Hematopoietic multipotent progenitor cell treated with erythropoietin and hydrocortisone succinate and interleukin-3 and kit ligand, for 4 days (in vitro differentiated cells): ENCODE measurements around the gene BTD.

Experiments used
- DNase-seq: peaks from one replicate; pipeline ENCODE4 v3.0.0-alpha.2; 2015

Gene BTD

DNA sequence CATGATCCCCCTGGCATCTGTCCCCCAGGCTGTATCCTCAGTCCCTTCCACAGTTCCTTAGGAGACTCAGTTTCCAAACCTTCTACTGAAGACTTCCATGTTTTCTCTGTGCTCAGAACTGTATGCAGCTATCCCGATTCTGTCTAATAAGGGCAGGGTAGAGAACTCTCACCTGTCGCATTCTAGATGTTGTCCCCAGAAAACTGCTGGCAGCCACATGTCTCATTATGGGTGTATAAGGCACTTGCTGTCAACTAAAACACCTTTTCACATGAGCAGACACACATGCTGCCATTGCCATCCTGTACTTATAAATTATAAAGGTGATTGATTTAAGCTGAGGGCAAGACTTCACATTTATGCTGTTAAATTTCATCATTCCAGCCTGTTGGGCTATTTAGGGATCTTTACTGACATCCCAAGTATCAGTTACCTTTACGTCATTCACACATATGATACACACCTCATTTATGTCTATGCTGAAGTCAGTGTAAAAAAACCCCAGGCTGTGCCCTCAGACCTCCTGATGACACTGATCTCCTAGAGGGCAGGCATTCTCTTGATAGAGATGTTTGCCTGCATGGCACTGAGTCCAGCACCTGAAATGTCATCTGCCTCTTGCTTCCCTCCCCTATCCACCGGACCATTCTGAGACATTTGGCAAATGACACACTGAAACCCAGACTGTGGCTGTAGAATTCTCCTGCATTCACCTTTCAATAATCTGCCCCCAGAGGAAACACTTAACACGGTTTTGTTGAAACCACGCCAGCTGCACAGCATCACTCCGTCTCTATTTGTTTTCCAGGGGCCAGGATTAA lies 35.8 kb downstream of the BTD start:
- no peak for DNase-seq

DNA sequence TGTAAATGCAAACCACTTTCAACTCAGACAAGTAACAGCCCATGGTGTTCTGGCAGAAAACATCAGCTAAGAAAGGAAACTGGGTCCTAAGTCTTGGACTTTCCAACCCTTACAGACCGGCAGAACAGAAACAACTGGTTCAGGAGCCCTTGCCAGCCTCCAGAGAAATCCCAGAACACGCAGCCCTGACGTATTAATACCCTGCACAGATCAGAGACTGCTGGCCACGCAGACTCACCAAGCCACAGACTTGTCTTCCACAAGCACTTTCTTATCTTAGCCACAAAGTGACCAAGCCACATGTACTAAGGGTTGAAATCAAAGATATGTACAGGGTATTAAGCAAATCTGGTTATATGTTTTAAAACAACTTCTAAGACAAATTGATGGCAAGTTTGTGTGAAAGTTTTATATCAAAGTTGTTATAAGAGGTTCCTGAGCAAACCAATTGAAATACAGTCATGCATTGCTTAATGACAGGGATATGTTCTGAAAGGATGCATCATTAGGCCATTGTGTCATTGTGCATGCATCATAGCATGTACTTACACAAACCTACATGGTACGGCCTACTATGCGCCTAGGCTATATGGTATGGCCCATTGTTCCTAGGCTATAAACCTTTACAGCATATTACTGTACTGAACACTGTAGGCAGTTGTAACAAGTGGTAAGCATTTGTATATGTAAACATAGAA lies 36.8 kb downstream of the BTD start:
- peak; percentile 39 for DNase-seq

DNA sequence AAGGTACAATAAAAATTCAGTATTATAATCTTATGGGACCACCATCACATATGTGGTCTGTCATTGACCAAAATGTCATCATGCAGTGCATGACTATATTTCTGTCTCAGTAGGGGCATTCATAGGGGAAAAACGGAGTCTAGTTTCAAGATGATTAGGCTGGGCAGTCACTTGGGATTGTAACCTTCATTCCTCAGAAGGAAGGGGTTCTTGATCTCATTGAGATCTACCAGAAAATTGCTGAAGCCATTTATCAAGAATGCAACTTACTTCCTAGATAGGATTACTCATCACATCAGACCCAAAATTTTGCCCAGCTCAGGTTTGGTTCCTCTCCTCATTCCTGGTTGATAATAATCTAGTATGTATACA lies 37.3 kb downstream of the BTD start:
- DNase-seq, result no peak

DNA sequence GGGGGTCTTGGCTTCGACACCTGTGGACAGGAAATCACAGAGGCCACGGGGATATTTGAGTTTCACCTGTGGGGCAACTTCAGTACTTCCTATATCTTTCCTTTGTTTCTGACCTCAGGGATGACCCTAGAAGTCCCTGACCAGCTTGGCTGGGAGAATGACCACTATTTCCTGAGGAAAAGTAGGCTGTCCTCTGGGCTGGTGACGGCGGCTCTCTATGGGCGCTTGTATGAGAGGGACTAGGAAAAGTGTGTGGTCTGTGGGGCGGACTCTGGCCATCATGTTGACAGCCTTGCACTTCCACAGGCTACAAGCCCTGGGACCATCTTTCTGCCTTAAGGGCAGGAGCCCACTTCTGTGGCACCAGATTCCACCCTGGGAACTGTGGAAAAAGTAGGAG lies 43.7 kb downstream of the BTD start:
- DNase-seq, result no peak

DNA sequence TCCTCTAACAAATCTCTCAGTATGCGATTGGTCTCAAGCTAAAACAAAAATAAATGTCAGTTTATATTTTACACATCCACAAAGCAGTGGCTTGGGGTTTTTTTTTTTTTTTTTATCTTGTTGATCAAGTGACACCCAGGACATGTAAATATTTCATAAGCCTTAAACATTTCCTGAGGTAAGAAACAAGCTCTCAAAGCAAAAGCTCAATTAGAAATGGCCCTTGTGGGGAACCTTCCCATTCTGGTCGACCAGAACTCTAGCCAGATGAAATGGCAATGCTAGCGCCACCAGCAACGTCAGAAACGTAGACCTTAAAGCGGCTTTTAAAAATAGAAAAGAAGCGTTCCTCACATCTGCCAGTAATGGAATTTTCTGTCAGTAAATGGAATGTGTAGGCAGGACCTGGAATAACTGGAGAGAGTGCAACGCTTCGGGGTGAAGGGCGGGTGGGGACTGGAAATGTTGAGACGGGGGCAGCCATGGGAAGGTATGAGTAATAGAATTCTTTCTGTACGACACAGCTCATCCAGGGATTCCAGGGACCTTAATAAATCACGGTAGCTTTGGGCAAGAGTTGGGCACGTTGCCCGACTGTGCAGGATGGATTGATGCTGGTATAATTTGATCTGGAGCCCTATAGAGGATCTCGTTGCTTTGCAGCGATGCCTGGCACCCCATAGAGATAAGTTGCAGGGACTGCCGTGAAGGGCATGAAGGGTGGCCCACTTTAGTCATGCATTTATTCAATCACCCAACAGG lies 44.4 kb downstream of the BTD start:
- DNase-seq, result no peak

DNA sequence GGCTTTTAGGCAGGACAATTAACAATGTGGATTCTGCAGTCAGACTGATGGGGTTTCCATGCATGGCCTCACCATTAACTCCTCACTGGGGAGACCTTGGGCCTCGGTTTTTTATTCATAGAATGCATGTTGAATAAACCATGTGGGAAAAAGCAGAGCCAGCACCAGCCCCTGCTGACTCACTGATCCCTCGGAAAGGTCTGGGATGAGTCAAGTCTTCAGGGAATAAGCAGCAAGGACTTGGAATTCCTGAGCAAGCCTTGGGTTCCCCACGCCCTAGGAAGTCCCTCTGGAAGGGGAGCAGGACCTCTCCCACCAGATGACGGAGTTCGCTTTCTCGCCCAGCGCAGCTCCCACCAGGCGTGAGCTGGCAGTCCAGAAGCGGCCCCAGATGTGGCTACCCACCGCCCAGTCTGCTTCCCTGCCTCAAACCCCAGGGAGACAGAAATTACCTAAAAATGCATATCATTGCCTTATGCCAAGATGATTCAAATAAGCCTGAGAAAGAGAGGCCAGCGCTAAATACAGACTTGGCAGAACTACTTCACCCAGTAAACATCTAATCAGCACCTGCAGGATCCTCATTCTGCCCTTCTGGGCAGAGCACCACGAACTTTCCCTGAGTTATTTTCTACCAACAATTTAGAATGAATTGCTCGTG lies 45.4 kb downstream of the BTD start:
- no peak for DNase-seq

DNA sequence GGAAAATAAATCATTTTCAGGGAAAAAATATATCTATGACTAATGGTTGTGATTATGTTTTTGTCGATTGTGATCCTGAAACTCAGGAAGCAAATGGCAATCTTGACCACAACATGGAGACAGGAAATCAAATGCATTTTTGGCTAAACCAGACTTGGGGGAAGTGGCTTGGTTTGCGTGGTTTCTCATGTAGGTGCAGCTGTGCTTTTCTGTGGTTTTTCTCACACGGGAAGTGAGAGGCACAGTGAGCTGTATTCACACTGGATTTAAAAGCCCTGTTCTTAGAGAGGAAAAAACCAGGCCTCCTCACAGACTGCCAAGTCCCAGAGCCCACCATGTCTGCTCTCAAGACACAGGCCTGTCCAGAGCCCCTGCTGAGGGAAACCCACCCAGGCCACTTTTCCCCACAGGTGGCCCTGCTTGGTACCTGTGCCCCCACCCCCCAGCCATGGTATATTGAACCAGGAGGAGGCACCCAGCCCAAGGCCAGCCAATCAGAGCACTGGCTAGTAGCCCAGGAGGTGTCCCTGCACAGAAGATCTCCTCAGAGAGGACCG lies 46.1 kb downstream of the BTD start:
- DNase-seq, result peak; percentile 84

DNA sequence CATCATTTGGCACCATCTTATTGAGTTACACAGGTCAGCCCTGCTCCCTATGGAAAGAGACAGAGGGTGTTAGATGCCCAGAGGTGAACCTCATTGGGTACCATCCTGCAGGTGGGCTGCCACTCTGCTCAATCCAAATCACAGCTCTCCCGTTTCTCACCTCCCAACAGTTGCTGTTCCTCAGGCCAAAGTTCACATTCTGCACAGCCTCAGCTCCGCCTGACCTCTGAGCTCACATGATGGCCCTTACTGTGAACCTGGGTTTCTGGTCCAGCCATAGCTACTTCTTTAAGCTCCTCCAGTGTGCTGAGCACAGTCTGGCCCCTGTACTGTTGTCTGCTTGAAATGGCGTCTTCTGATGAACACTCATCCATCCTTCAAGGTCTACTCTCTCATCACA lies 47.8 kb downstream of the BTD start:
- DNase-seq, result no peak

DNA sequence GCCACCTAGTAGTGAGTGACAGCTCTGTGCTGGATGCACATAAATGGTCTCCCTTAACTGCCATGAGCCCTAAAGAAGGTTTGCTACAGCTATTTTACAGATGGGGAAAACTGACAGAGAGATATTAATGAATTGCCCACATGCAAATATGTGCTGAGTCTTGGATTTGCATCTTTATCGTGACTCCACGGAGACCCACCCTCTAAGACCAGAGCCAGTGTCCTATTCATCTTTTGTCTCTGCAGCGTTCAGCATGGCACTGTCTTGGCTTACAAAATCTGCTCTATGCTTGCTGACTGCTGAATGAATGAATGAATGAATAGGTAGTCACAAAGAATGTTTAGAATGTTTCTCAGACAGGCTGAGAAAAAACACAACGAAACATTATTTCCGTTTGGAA lies 48.3 kb downstream of the BTD start:
- DNase-seq, result no peak

DNA sequence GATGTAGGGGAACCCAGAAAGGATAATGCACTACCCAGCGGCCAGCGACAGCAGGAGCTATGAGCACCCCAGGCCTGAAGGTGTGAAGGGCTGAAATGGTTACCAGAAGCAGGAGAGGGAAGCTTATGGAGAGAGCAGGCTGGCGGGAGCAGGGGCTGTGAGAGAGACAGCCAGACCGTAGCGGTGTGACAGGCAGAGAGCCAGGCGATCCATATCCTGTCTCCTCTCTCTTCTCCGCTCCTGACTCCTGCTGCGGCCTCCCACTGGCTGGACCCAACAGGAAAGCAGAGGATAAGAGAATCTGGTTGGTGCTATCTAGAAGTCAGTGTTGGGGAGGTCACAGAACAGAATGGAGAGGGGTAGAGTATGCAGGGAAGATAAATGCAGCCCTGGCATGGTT lies 49.9 kb downstream of the BTD start:
- DNase-seq, result no peak

DNA sequence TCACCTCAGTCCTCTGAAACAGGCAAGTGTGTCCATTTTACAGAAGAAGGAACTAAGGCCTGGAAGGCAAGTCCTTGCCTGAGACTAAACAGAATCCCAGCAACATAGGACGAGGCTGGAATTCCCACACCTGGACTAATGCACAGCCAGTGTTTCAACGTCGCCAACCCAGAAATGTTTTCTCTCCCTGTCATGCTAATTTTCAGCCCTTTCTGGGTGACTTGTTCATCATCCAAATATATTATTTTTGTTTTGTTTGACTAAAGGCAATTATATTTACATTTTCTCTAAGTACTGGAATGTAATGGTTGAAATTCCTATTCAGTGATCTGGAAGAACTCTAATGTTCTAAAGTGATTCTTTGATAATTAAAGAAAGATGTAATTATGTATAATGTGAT lies 51.8 kb downstream of the BTD start:
- no peak for DNase-seq

DNA sequence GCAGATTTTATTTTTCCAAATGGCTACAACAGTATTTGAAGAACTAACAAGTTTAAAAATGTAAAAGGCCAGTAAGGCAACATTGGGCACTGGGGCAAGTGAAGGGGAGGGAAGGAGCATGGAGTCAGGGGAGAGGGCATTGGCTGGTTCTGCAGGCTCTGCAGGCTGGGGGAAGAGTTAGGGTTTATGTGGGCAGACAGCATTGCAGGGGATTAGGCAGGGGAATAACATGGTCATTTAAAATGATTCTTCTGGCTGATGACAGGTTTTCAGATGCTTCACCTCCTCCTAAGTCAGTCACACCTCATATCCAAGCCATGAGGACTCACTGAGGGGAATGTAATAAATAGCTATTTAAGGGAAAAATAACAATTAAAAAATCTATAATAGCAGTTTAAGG lies 52.6 kb downstream of the BTD start:
- no peak for DNase-seq

DNA sequence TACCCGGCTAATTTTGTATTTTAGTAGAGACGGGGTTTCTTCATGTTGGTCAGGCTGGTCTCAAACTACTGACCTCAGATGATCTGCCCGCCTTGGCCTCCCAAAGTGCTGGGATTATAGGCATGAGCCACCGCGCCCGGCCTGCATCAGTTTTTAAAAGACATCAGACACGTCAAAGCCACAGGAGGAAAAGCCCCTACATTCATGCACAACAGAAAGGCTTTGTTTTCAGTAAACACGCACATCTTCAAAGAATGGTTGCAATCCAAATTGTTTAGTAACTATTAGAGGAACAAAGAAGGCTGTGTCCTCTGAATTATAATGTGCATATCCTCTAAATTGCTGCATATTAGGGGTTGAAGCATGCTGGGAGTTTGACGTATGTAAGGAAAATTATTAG lies 53.3 kb downstream of the BTD start:
- DNase-seq, result no peak

DNA sequence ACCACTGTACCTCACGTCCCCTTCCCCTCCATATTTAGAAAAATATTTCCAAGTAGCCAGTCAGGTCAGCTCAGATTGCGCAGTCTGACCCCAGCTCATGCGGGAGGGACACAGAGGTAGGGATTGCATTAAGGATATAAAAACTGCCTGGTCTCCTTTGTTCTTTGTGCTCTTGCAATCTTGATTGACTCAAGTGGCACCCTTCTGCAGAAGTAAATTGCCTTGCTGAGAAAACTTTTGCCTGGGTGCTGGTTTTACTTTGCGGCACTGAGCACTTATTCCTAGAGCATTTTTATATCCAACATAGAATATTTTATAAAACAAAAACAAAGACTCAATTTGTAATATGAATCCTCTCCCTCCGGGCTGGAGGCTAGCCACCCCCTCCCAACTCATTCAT lies 54.8 kb downstream of the BTD start:
- DNase-seq, result no peak

DNA sequence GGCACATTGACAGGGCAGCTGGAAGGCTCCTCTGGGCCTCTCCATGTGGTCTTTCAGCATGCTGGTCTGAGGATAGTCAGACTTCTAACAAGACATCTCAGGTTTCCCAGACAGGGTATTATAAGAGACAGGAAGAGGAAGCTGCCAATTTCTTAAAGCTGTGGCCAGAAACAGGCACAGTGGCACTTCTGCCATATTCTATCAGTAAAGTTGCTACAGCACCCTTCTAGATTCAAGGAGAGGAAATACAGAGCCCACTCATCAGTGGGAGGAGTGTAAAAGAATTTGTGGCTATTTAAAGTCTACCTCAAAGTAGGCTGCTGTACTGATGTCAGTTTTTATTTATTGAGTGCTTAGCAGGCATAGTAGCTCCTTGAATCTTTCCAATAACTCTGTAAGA lies 55.5 kb downstream of the BTD start:
- no peak for DNase-seq

DNA sequence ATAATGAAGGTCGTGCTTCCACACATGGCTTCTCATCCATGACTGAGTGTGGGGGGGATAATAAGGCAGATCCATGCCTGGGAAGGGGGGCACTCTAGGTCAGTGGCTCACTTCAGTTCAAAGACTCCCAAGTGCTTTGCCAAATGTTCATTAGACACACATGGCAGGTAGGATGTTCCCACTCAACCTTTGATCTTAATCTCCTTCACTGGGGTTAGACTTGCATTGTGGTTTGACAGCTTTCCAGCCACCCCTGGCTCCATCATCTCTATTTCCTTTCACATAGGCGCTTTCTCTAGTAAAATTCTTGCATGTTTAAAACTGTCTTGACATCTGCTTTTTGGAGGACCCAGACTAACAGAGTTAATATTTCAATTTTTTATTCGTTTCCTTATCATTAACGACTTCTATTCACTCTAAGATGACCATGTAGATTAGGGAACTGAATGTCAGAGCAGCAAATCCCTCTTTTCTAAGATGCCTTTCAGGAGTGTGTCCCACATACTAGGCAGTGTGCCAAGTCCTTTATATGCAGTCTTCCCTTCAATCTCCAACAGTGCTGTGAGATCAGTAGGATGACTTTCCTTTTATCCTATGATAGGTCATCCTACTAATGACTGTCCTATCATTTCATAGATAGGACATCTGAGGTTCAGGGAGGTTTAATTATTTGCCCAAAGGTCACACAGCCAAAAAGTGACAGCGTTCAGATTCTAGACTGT lies 57.9 kb downstream of the BTD start:
- DNase-seq, result no peak

DNA sequence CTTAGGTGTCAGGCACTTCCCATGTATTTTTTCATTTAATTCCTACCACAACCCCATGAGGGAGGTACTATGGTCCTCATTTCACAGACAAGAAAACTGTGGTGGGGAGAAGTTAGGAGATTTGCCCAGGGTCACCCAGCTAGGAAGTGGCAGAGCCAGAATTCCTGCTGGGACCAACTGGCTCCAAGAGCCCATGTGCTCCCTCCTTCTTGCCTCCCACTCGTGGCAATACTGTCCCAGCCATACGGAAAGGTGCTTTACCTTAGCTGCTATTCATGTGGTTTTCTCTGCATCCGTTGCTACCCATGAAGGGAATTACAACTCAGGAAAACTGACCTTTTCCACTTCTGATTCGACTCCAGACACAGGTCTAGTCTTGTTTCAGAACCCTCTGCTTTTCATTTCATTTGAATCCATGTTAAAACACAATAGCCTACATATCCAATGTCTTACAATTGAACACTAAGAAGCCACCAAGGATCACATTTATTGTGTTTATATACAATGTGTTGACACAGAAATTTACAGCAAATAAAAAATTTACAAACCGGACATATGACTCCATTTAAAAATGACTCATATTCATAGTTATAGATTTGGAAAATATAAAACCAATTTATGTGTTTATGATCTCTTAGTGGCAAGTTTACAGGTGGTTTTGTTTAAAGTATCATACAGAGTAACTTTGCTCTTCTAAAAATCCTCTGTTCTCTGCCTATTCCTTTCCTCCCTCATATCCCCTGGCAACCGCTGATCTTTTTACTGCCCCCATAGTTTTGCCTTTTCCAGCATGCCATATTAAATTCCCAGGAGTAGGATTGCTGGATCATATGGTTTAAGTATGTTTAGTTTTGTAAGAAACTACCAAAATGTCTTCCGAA lies 58.8 kb downstream of the BTD start:
- no peak for DNase-seq

DNA sequence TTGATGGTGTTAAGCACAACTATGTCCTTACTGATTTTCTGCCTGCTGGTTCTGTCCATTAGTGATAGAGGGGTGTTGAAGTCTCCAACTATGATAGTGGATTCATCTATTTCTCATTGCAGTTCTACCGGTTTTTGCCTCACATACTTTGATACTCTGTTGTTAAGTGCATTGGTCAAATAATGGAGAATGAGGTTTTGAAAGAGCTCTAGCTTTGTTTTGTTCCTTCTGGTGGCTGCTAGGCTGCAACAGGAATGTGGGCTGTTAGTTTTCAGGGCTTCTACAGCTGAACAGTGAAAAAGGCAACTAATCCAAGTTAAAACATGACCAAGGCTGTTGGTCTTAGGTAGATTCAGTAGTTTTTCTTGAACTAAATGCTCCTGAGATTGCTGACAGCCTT lies 62.6 kb downstream of the BTD start:
- no peak for DNase-seq

DNA sequence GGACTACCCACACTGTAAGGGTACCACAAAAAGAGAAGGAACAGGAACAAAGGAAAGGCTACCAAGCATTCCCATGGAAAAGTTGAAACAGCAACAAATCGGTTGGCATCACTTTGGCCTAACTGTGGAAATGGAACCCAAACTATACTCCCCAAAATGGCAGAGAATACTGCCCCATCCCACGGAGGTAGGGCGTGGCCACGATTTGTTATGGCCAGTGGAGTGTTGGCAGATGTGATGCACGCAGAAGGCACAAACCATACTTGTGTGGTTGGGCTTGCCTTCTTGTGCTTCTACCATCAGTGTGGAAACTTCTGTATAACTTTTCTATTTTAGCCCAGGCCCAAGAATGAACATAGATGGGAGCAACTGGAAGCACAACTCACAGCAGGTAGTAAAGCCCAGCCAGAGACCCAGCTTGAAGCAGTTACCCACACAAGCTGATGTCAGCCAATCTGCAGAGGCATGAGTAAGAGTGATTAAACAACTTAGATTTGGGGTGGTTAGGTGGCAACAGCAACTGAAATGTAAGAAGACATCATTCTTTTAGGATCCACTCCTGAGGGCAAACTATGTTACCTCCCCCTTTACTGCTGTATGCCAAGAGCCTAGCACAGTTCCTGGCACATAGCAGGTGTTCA lies 64.1 kb downstream of the BTD start:
- DNase-seq, result no peak

DNA sequence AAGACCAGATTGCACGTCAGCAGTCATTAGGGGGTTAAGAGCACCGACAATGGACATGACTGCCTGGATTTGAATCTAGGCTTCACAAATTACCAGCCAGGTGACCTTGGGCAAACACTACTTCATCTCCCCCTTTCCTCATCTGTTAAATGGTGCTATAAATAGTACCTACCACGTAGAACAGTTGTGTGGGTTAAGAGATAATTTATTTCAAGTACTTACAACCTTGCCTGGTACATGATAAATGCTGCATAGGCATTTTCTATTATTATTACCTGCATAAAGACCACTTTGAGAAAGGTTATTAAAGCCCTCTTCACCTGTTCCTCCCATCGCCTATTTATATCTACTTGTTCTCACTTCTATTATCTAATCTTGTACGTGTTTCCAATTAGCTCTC lies 64.7 kb downstream of the BTD start:
- no peak for DNase-seq

DNA sequence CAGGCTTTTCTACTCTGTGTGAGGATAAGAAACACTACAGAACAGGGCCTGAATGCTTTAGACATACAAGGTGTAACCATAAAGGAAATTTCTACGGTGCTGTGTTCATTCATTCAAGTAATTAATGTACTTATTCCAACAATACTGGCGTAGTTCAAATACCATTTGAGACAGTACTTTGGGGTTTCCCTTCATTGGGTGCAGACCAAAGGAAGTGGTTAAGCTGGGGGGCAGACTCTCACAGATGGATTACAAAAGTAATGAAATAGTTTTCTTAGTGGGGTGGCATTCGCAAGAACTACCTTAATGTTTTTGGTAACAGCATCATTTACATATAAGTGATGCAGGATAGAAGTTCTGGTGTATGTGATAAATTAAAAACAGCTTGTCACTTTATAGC lies 65.9 kb downstream of the BTD start:
- DNase-seq, result no peak
